ENCODE results near the gene RAPSN.

The RAPSN gene

GRCh38 chr11:47408598-47409439 is 40.1 kb downstream of the RAPSN start:
- no peak for DNase-seq (ENCODE audit: low read depth in 2 of 3, low spot score in 2 of 3)

DNA sequence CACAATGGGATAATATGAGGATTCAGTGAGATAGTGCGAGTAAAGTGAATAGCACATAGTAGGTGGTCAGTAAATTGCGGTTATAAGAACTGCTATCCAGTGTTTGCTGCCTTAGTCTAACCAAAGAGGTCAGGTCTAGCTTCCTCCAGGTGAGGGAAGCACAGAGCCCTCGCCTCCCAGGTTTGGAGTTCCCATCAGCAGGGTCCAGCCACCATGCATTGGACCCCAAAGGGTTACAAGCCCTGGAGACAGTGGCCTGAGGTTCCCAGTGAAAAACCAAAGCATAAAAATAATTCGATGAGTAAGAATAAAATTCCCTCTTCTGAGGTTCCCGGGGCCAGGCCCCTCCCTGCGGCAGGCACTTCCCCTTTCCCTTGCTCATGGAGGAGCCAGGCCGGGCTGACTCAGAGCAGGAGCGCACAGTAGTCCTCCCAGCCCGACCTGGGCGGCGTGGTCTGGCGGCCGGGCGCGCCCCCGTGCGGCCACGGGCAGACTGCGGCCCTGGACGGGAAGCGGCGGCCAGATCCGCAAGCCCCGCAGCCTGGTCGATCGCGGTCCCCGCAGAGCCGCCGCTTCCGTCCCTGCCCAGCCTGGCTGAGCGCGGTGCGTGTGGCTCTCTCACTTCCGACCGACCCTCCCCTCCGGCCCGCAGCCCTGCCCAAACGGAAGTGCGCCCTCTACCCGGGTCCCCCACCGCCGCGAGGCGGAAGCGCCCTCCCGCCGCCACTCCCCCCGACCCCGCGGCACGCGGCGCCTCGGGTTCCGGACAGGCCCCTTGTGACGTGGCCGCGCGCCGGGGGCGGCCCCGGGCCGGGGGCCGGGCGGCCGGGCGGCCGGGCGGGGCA is 41.0 kb downstream of the RAPSN start, which contains the start of gene SLC39A13:
SLC39A13 (plus strand) TSS at position 845 of the 845 bp plus-strand sequence. CDS start 1,505 bp downstream, outside the sequence.
- peak; percentile 86 to 93 (median 90) for DNase-seq (ENCODE audit: low read depth in 2 of 3, low spot score in 2 of 3)

- DNase-seq (ENCODE audit: low read depth in 2 of 3, low spot score in 2 of 3) = no peak
Measured at GRCh38 chr11:47406896-47407745, 41.8 kb downstream of the RAPSN start.

DNA sequence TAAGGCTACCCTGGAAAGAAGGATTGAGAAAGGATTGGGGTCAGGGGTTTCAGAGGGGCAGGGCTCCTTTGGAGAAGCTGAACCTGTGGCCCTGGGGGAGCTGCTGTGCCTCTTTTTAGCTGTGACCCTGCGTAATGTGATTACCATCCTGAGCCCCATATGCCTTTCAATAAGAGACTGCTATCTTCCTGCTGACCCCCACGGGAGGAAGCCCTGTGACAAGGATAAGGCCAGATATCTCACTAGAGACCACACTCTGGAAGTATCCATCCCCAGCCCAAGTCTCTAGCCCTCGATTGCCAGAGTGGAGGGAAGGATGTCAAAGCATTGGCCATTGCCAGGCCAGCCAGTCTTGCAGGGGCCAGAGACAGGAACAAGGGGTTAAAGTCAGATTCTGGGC is 45.4 kb downstream of the RAPSN start:
- no peak for DNase-seq (ENCODE audit: low read depth in 2 of 3, low spot score in 2 of 3)

DNA sequence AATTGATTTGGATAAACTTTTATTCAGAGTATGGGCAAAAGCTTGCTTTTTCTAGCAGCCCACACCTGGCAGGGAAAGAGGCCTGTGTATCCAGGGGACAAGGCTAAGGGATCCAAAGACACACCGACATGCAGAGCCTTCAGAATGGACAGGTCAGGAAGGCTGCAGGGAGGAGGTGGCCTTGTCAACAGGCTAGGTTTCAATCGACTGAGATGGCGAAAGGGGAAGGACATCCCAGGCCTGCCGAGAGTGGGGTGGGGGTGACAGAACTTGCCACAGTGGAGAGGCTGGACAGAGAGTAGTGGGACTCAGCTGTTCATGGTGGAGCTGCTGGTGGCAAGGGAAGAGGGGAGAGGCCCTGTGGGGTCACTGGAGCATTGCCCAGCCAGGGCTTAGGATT is 45.8 kb downstream of the RAPSN start:
- DNase-seq (ENCODE audit: low read depth in 2 of 3, low spot score in 2 of 3) = no peak

- DNase-seq (ENCODE audit: low read depth in 2 of 3, low spot score in 2 of 3) = no peak
Measured at GRCh38 chr11:47400768-47401279, 48.1 kb downstream of the RAPSN start.

GRCh38 chr11:47399860-47400767 is 48.8 kb downstream of the RAPSN start:
- DNase-seq (ENCODE audit: low read depth in 2 of 3, low spot score in 2 of 3) = no peak

DNA sequence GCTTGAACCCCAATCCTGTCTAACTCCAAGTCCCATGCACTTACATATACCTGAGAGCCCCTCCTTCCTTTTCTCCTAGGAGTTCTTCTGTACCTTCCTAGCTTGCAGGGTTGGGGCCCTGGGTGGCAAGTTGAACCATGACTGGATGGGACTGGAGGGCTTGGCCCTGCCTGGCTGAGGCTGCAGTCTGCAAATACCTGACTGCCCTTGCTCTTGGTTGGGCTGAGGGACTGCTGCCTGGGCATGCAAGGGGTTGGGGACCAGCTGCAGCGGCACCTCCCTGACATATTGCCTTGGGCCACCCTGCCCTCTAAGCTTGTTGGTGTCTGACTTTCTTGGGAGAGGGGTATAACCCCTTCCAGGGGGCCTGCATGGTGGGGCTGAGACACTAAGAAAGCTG is 50.4 kb downstream of the RAPSN start:
- no peak for DNase-seq (ENCODE audit: low read depth in 2 of 3, low spot score in 2 of 3)

DNA sequence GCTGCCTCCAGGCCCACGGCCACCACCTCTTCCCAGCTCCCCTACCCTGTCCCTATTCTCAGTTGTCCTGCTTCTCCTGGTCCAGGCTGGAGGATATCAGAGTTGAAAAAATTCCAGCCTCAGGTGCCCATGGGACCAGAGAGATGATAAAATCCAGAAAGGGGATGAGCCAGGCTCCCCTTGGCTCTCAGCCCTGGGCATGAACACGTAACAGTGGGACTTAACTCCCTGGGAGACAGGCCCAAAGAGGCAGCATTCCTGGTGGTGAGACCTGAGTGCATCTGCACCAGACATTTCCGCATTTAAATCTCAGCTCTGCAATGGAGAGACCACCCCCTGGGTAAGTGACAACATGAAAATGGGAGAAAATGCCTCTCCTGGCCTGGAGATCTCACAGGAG is 50.9 kb downstream of the RAPSN start:
- no peak for DNase-seq (ENCODE audit: low read depth in 2 of 3, low spot score in 2 of 3)

GRCh38 chr11:47396049-47396320 is 53.0 kb downstream of the RAPSN start:
- DNase-seq (ENCODE audit: low read depth in 2 of 3, low spot score in 2 of 3) = no peak

GRCh38 chr11:47395223-47396048 is 53.5 kb downstream of the RAPSN start:
- peak in 1 of 3 experiments; percentile 14 for DNase-seq (ENCODE audit: low read depth in 2 of 3, low spot score in 2 of 3)

GRCh38 chr11:47394322-47395222 is 54.4 kb downstream of the RAPSN start:
- DNase-seq (ENCODE audit: low read depth in 2 of 3, low spot score in 2 of 3) = no peak

- peak in 1 of 3 experiments; percentile 13 for DNase-seq (ENCODE audit: low read depth in 2 of 3, low spot score in 2 of 3)
Measured at GRCh38 chr11:47394050-47394321, 55.0 kb downstream of the RAPSN start.

- no peak for DNase-seq (ENCODE audit: low read depth in 2 of 3, low spot score in 2 of 3)
Measured at GRCh38 chr11:47393163-47394049, 55.5 kb downstream of the RAPSN start.

DNA sequence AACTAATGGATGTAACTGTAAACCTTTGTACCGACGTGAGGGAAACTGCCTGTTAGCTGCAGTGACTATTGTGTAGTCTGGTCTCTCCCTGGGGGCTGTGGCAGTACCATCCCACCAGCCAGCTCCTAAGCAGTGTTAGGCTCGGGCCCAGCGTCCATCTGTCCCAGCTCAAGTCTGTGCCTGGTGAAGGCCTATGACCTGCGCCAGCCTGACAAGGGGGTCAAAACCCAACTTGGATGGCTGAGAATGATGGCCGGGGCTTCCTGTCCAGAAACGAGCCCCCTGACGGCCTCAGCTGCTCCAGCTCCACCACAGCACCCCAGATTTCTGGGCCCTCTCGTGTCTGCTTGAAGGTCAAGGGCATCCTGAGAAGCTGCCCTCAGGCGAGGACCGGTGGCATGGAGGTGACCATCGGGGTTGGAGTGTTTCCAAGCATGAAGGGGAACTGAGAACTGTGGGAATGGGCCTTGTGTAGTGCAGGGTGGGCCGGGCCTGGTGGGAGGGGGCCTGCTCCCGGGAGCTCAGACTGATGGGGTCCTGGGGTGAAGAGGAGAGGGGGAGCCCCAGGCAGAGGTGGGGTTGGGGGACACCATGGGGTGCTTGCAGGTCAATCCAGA is 56.3 kb downstream of the RAPSN start:
- no peak for DNase-seq (ENCODE audit: low read depth in 2 of 3, low spot score in 2 of 3)

- no peak for DNase-seq (ENCODE audit: low read depth in 2 of 3, low spot score in 2 of 3)
Measured at GRCh38 chr11:47391711-47392432, 57.1 kb downstream of the RAPSN start.

Data from activated CD8-positive, alpha-beta memory T cell treated with anti-CD3 and anti-CD28 coated beads for 48 hours (primary cell).